GM12864 (cell line): ENCODE data around the gene KIF5C.

Experiments
- DNase-seq: peaks from one replicate; pipeline ENCODE4 v3.0.0-alpha.2; 2011; ENCODE audit warnings: low read depth
- H3K4me3 ChIP-seq: 2 replicates; pipeline ENCODE4 v1.5.1; 2011; ENCODE audit warnings: mild to moderate bottlenecking, low read depth, low read length, control low read depth
- CTCF ChIP-seq: IDR thresholded peaks from 2 replicates; pipeline ENCODE4 v1.5.1; 2011; ENCODE audit warnings: low read depth, mild to moderate bottlenecking, moderate library complexity, low read length, control low read depth, inconsistent platforms; ENCODE audit errors: missing control alignments

KIF5C gene

GRCh38 chr2:148885209-148885608 is 10.2 kb downstream of the KIF5C start:
- no peak for DNase-seq
- no peak for TF ChIP-seq CTCF
- no peak overlapping the region for H3K4me3 ChIP-seq

- H3K4me3 ChIP-seq = no peak overlapping the region
- no peak for TF ChIP-seq CTCF
- DNase-seq = no peak
Measured at GRCh38 chr2:148885988-148886387, 11.0 kb downstream of the KIF5C start.

GRCh38 chr2:148887350-148888002 is 12.4 kb downstream of the KIF5C start:
- H3K4me3 ChIP-seq = no peak overlapping the region
- no peak for TF ChIP-seq CTCF

GRCh38 chr2:148888003-148888501 is 13.0 kb downstream of the KIF5C start:
- peak overlapping the region; percentile 21 for H3K4me3 ChIP-seq
- DNase-seq = no peak
- no peak for TF ChIP-seq CTCF

More at GRCh38 chr2:148887350-148888002, 12.4 kb downstream of the KIF5C start:
- no peak for DNase-seq

GRCh38 chr2:148888986-148889385 is 14.0 kb downstream of the KIF5C start:
- no peak for DNase-seq
- no peak for TF ChIP-seq CTCF
- no peak overlapping the region for H3K4me3 ChIP-seq

- no peak overlapping the region for H3K4me3 ChIP-seq
- TF ChIP-seq CTCF = no peak
- no peak for DNase-seq
Measured at GRCh38 chr2:148893906-148894305, 18.9 kb downstream of the KIF5C start.

GRCh38 chr2:148896136-148896535 is 21.1 kb downstream of the KIF5C start:
- no peak overlapping the region for H3K4me3 ChIP-seq
- DNase-seq = no peak
- no peak for TF ChIP-seq CTCF
